Panc1 (cell line): ENCODE data around the gene LRCH1. TPM values are rescaled to one million over a fixed set of nuclear protein-coding genes. Genes with fewer than 3 reads are reported as not detected.

Experiments
- ATAC-seq: fragments of 200-7000 bp; cut with Tn5 transposase; 2 replicates; pipeline ENCODE4 v1.9.1; 2020; ENCODE audit warnings: mild to moderate bottlenecking, moderate library complexity
- BruUV-seq: library from RNA; stranded (reverse); fragments of 400-500 nt; replicated peaks from 2 replicates; lab custom pipeline; 2021; lab: Mats Ljungman, UMichigan
- CTCF ChIA-PET: fragments of 300-600 bp; sonication (Branson Sonifier 250); formaldehyde crosslinking; loops from one replicate; lab custom pipeline; 2022; ENCODE audit warnings: antibody characterized with exemption; lab: Charles Lee
- POLR2A ChIA-PET: fragments of 300-600 bp; sonication (Branson Sonifier 250); formaldehyde crosslinking; loops from one replicate; lab custom pipeline; 2022; ENCODE audit warnings: antibody characterized with exemption; lab: Charles Lee
- DNase-seq: peaks from one replicate; pipeline ENCODE4 v3.0.0-alpha.2; 2010; ENCODE audit warnings: low read depth, low spot score
- H3K27ac ChIP-seq: 2 replicates; pipeline ENCODE4 v1.5.1; 2011; ENCODE audit warnings: mild to moderate bottlenecking, low read length, inconsistent platforms
- H3K27me3 ChIP-seq: fragments of 200-500 bp; sonication (Bioruptor generic); 2 replicates; pipeline ENCODE4 v1.6.0; 2014; ENCODE audit warnings: low read length, inconsistent platforms; ENCODE audit not compliant: control insufficient read depth, insufficient read depth
- H3K36me3 ChIP-seq: fragments of 200-500 bp; sonication (Bioruptor generic); 2 replicates; pipeline ENCODE4 v1.5.1; 2014; ENCODE audit warnings: inconsistent platforms, mild to moderate bottlenecking, low read length, moderate library complexity; ENCODE audit not compliant: control insufficient read depth, insufficient read depth
- H3K4me1 ChIP-seq: 2 replicates; pipeline ENCODE4 v1.5.1; 2011; ENCODE audit warnings: inconsistent platforms, mild to moderate bottlenecking, low read length, moderate library complexity; ENCODE audit not compliant: control insufficient read depth, insufficient read depth
- H3K4me3 ChIP-seq, 2 experiments: 2 replicates each; pipeline ENCODE4 v1.5.1; 2011 to 2012; ENCODE audit warnings: low read depth in 2 of 2, low read length in 2 of 2, mild to moderate bottlenecking in 2 of 2, inconsistent platforms in 1 of 2, moderate library complexity in 1 of 2
- H3K9me3 ChIP-seq: fragments of 200-500 bp; sonication (Bioruptor generic); 2 replicates; pipeline ENCODE4 v1.5.1; 2014; ENCODE audit warnings: low read depth, mild to moderate bottlenecking, inconsistent platforms, low read length, moderate library complexity; ENCODE audit not compliant: control insufficient read depth, insufficient read depth
- CTCF ChIP-seq: fragments of 450-650 bp; IDR thresholded peaks from 2 replicates; pipeline ENCODE4 v1.5.1; 2017; ENCODE audit warnings: mild to moderate bottlenecking
- POLR2AphosphoS5 ChIP-seq: IDR thresholded peaks from 2 replicates; pipeline ENCODE4 v1.6.1; 2012; ENCODE audit warnings: mild to moderate bottlenecking, low read depth, low read length, moderate library complexity
- REST ChIP-seq, 2 experiments: IDR thresholded peaks; 2 replicates each; pipeline ENCODE4 v1.6.1; 2011 to 2012; ENCODE audit warnings: low read depth in 2 of 2, control low read depth in 1 of 2, low read length in 1 of 2, mild to moderate bottlenecking in 1 of 2, moderate library complexity in 1 of 2; ENCODE audit not compliant: insufficient read depth in 1 of 2
- SIN3A ChIP-seq: IDR thresholded peaks from 2 replicates; pipeline ENCODE4 v1.6.1; 2012; ENCODE audit warnings: low read depth, mild to moderate bottlenecking, low read length, moderate library complexity, borderline replicate concordance; ENCODE audit not compliant: insufficient read depth
- TCF7L2 ChIP-seq: IDR thresholded peaks from 2 replicates; pipeline ENCODE4 v1.6.1; 2011; ENCODE audit warnings: mild to moderate bottlenecking, low read depth, low read length, inconsistent platforms
- in situ Hi-C: cut with HindIII; loops from 2 replicates; pipeline ENCODE4 v1.10.0; 2016; ENCODE audit warnings: low sequenced_read_pairs, low pct_unique_long_range_greater_than_20kb
- intact Hi-C: fragments of 100-400 bp; cut with micrococcal nuclease; formaldehyde crosslinking; loops from one replicate; pipeline ENCODE4 v1.10.0; 2022; ENCODE audit not compliant: unreplicated experiment
- total RNA-seq: library from RNA; stranded (reverse); gene quantifications from one replicate; pipeline ENCODE4 v1.2.1, GENCODE V29; 2021; ENCODE audit not compliant: unreplicated experiment

The LRCH1 gene
- total RNA-seq, 1 experiment from 2014 or later = 7.9 TPM

DNA sequence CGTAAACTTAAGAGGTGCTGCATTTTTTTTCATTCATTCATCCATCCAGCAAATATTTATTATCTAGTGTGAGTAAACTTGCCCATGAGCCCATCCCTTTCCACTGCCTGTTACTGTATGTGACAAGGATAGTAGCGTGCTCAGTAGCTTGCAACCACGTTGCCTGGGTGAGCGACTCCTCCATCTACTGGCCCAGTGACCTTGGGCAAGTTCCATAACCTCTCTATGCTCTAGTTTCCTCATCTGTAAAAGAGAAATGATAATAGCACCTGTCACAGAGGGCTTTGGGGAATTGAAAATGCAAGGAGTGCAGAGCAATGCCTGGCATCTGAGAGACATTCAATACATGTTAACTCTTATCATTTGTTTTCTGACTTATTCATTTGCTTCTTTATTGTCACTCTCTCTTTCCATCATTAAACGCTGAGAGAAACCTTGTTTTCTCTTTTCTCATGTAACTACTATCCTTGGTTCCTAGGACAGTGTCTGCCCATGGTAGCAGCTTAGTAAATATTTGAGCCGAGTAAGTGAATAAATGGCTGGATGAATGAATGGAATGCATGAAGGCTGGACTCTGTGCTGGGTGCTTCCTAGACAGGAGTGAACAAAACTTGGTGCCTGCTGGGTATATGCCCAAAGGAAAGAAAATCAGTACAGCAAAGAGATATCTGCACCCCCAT is 19.9 kb downstream of the LRCH1 start:
- H3K36me3 ChIP-seq = no peaks in the 10 kb centered on the region
- H3K9me3 ChIP-seq = no peaks in the 10 kb centered on the region
- intact Hi-C loops (no loop called here), in situ Hi-C loops (no loop called here)
- ChIA-PET CTCF (no interaction called here), POLR2A (no interaction called here)
- no peak for ATAC-seq
- no TSS peak for BruUV-seq
- no peak overlapping the region for H3K27ac ChIP-seq
- H3K4me1 ChIP-seq = no peaks in the 10 kb centered on the region
- DNase-seq = no peak
- no peak overlapping the region for H3K4me3 ChIP-seq
- TF ChIP-seq POLR2AphosphoS5 (no peak), CTCF (no peak), REST (IDR thresholded peaks at IDR 0.05; ENCODE audit: insufficient read depth in 1 of 2, low read depth in 2 of 2, low read length in 1 of 2) (no peak), SIN3A (no peak), TCF7L2 (no peak)
- H3K27me3 ChIP-seq = no peaks in the 10 kb centered on the region

DNA sequence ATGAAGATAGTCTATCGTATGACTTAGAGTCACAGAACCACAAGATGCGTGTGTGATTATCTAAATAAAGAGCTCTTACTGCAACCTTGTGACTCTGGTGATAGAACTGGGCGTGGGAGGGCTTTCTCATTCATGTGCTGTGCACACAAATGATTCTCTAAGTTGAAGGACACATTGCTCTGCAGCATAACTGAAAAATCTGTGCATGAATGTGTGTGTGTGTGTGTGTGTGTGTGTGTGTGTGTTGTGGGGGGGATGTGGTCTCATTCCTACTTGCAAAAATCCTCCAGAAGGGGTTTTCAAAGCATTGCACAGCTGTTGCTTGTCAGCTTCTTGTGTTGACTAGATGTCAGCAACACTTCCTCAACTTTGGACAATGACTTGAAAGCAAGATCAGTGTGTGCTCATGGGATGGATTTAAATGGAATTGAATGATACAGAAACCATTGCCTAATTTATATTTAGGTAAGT is 22.4 kb downstream of the LRCH1 start:
- intact Hi-C loops = no loop called here
- no peaks in the 10 kb centered on the region for H3K27me3 ChIP-seq
- no peaks in the 10 kb centered on the region for H3K4me1 ChIP-seq
- no peak overlapping the region for H3K27ac ChIP-seq
- CTCF ChIA-PET = no interaction called here
- ATAC-seq (no peak), DNase-seq (no peak)
- POLR2A ChIA-PET = interaction anchor here (0.6 kb wide), 1 partner anchor 119 kb away, joined by 9 read pairs; no protein-coding TSS in a partner anchor
- TF ChIP-seq SIN3A (no peak), TCF7L2 (no peak), POLR2AphosphoS5 (no peak), REST (IDR thresholded peaks at IDR 0.05; ENCODE audit: insufficient read depth in 1 of 2, low read depth in 2 of 2, low read length in 1 of 2) (no peak), CTCF (no peak)
- H3K9me3 ChIP-seq = no peaks in the 10 kb centered on the region
- H3K36me3 ChIP-seq = no peaks in the 10 kb centered on the region
- no TSS peak for BruUV-seq
- no peak overlapping the region for H3K4me3 ChIP-seq
- in situ Hi-C loops = no loop called here
